ENCODE data around the gene TRPM3.

- TF ChIP-seq EZH2 (IDR thresholded peaks at IDR 0.05; ENCODE audit: borderline replicate concordance, low read length) (no peak), CTCF (conservative IDR thresholded peaks at IDR 0.05 in 1 of 2, IDR thresholded peaks at IDR 0.05 in 1 of 2; ENCODE audit: extremely low read depth in 1 of 2, insufficient read depth in 1 of 2, low read depth in 1 of 2, low read length in 2 of 2) (no peak)
Measured at GRCh38 chr9:70878576-70878975, 242.8 kb downstream of the TRPM3 start.
